ENCODE results near the gene NMNAT2.
"Not testable (repeated sequence)": the region's sequence is repeated elsewhere in the genome, so short reads cannot be mapped to it uniquely, and the experiment has no call there.

NMNAT2 gene

DNA sequence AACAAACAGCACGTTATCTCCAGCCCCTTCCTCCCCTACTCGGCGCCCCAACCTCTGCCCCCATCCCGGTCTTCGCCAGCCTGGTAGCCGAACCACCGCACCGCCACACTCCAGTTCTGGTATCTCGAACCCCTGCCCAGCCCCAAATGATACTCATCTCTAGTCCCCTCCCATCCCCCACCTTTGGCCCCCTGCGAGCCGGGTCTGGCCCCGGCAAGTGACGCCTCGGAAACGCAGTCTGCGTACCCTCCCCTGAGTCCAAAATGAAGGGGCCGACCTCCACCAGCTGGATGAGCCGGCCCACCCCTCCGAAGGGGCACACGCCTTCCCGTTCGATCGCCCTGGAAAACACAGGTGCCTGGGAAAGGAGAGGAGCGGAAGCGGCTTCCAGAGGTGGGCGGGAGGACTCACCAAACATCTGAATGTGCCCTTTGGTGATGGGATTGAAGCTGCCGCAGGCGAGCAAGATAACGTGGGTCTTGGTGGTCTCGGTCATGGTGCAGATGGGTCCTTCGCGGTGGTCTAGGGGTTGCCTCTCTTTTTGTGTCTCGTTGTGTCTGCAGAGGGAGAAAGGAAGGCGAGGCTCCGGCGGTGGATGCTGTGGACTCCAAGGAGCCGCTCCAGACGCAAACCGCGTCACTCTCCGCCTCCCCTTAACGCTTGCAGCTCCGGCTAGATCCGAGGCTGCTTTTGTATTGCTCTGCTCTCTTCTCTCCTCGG, at the start of gene NMNAT2:
TSS of gene NMNAT2 (minus strand) at position 609 of the 720 bp plus-strand sequence. CDS start at position 496, 113 bp downstream.
- DNase-seq (ENCODE audit: low read depth) = no peak

- DNase-seq (ENCODE audit: low read depth) = no peak
Observed at GRCh38 chr1:183467687-183468086, 49.5 kb upstream of the NMNAT2 start.

GRCh38 chr1:183466781-183467180, 48.6 kb upstream of the NMNAT2 start:
- DNase-seq (ENCODE audit: low read depth) = no peak

DNA sequence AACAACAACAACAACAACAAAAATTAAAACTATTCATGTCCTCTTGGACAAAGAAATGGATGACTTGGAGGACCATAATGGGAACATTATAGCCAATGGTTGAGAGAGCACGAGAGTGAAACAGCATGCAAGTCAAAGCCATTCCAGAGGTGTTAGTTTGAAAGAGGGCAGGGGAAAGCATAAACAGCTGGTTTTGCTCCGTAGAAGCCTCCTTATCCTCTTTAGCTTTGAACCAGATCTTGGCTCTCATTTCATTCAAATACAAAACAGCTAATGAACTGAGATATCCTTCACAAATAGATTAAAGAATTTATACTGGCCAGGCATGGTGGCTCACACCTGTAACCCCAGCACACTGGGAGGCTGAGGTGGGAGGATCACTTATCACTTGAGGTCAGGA, 45.4 kb upstream of the NMNAT2 start:
- DNase-seq (ENCODE audit: low read depth) = no peak

DNA sequence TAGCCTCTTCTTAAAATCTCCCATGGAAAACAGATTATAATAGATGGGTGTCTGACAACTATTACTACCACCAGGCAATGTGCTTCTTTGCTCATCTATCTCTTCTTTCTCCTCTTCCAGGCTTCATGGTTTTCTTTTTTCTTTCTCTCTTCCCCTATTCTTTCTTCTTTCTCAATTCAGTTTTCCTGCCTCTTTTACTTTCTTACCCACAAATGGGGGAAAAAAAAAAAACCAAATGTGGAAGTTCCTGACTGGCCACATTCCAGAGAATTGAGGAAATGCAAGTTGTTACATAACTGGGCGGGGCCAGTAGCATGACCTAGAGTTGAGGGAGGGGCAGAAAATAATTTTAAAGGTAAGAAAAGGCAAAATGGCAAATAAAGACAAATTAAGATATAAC, 43.2 kb upstream of the NMNAT2 start:
- no peak for DNase-seq (ENCODE audit: low read depth)

DNA sequence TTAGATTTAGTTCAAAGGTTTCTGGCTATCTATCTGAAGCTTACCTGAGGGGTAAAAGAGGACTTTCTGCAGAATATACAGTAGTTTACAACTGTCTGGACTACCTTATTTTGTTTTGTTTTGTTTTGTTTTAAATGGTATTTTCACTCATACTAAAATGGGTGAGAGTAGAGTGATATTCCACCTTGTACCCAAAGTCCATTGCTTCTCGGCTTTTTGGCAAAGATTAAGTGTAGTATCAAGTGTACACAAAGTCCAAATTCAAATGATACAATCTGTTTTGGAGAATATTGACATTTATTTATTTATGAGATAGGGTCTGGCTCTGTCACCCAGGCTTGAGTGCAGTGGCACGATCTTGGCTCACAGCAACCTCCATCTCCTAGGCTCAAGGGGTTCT, 42.4 kb upstream of the NMNAT2 start:
- DNase-seq (ENCODE audit: low read depth) = no peak

DNA sequence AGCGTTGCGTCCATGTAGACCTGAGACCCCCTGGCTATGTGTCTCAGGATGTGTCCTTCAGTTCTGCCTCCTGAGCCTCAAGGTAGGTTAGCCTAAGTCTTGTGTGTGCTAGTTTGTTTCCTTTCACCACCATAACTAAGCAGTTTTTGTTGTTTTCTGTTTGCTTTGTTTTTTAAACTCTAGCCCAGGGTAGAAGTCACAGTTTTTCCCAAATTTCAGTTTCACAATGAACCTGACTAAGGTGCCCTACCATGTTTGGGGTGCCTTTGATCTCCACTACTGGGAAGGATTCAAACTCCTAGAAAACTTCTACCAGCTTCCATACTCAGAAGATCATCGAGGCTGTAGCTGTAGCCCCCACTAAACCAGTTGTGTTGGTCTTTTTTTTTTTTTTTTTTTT, 39.3 kb upstream of the NMNAT2 start:
- no peak for DNase-seq (ENCODE audit: low read depth)

DNA sequence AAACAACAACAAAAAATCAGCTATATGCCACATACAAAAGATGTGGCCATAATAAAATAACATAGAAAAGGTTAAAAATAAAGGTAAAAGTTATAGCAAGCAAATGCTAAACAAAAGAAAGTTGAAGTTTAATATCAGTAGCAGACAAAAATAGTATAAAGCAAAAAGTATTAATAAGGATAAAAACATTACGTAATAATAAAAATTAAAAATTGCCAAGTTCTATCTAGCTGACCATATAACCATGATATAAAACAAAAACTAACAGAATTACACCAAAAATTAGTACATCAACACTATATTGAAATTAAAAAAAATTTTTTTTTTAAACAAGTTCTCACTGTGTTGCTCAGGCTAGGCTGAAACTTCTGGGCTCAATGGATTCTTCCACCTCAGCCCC, 38.6 kb upstream of the NMNAT2 start:
- no peak for DNase-seq (ENCODE audit: low read depth)

- DNase-seq (ENCODE audit: low read depth) = no peak
Observed at GRCh38 chr1:183454377-183454776, 36.2 kb upstream of the NMNAT2 start.

DNA sequence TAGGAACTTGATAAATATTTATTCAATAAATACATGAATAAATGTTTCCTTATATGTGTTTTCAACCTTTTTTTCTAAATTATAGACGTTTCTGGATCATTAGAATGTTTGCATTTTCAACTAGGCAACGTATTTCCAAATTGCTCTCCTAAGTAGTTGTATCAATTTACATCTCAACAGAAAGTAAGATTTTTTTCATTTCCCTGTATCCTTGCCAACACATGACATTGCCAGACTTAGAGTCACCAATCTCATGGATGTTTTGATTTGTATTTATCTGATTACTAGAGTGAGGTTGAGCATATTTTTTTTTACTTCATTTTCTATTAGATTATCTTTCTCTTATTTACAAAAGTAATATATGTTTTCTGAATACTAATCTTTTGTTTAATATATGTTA, 31.9 kb upstream of the NMNAT2 start:
- DNase-seq (ENCODE audit: low read depth) = no peak

DNA sequence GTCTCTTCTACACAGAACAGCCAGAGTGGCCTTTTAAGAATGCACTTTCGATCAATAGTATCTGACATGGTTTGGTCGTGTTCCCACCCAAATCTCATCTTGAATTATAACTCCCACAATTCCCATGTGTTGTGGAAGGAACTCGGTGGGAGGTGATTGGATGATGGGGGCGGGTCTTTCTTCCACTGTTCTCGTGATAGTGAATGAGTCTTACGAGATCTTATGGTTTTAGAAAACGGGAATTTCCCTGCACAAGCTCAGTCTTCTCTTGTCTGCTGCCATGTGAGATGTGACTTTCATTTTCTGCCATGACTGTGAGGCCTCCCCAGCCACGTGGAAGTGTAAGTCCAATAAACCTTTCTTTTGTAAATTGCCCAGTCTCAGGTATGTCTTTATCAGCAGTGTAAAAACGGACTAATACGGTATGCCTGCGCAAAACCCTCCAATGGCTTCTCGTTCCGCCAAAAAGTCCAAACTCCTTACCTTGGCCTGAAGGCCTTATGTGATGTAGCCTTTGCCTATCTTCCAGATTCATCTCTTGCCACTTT, 31.1 kb upstream of the NMNAT2 start:
- DNase-seq (ENCODE audit: low read depth) = no peak

- no peak for DNase-seq (ENCODE audit: low read depth)
Observed at GRCh38 chr1:183444243-183444642, 26.1 kb upstream of the NMNAT2 start.

DNA sequence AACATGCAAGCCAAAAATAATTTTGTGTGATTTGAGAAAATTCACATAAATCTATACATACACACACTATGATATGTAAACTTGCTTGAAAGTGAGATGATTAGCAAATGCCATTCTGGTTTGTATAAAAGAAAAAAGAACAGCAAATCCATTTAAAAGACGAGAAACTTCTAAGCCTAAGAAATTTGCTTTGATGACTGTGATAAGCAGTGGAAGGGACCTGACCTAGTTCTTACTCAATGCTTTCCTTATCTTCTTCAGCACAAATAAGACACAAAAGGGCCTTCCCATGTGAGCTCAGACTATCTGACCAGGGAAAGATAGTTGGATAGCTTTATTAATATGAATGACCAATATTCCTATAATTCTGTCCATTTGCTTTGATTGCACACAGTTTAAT, 25.3 kb upstream of the NMNAT2 start:
- DNase-seq (ENCODE audit: low read depth) = no peak

GRCh38 chr1:183443011-183443410, 24.8 kb upstream of the NMNAT2 start:
- no peak for DNase-seq (ENCODE audit: low read depth)

- DNase-seq (ENCODE audit: low read depth) = no peak
Observed at GRCh38 chr1:183438060-183438459, 19.9 kb upstream of the NMNAT2 start.

DNA sequence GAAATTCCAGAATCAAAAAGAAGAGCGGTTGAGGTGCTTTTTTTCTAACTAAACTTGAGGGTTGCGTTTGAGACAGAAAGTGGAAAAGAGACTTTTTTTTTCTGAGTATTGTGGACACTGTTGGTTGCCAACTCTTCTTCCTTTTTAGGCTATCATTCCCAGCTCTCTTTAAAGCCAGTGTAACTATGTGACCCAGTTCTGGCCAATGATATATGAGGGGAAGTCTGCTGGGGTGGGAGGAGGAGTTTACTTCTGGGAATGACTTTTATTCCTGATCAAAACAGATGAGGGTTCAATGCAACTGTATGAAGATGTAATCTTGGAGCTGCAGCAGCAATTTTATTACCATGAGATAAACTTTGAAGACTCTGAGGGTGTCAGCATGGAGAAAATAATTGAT, 17.3 kb upstream of the NMNAT2 start:
- no peak for DNase-seq (ENCODE audit: low read depth)

- DNase-seq (ENCODE audit: low read depth) = no peak
Observed at GRCh38 chr1:183433703-183434102, 15.5 kb upstream of the NMNAT2 start.

- no peak for DNase-seq (ENCODE audit: low read depth)
Observed at GRCh38 chr1:183432548-183432875, 14.3 kb upstream of the NMNAT2 start.

DNA sequence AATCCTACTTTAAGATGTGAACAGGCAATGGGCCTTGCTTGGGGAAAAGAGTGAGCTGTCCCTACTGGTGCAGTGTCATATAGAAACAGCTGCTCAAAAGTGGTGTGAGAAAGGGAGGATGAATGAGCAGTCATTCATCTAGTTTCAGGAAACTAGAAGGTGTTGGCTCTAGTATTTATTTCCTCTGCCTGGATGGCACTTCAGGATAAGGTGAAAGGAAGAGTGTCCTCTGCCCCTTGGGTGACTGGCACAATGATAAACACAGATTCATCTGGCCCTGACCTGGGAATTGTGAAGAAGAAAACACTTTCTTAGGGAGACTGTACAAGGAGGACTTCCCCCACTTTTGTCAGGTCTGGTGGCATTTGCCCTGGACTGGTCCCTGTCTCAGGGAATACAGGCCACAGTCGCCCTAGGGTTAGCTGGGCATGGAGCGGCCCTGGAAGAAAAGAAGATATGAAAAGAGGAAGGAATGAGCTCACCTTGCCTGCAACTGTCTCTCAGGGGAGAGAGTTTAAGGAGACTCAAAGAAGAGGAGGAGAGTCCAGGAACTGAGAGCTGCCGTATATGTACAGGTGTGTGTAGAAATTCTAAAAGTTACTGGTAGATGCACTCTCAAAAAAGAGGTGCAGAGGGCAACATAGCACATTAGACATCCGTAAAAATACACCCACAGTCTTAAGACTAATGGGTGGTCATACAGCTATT, 13.8 kb upstream of the NMNAT2 start:
- DNase-seq (ENCODE audit: low read depth) = no peak

DNA sequence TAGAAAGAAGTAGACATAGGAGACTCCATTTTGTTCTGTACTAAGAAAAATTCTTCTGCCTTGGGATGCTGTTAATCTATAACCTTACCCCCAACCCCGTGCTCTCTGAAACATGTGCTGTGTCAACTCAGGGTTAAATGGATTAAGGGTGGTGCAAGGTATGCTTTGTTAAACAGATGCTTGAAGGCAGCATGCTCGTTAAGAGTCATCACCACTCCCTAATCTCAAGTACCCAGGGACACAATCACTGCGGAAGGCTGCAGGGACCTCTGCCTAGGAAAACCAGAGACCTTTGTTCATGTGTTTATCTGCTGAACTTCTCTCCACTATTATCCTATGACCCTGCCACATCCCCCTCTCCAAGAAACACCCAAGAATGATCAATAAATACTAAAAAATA, 9.4 kb upstream of the NMNAT2 start:
- not testable (repeated sequence) for DNase-seq (ENCODE audit: low read depth)

DNA sequence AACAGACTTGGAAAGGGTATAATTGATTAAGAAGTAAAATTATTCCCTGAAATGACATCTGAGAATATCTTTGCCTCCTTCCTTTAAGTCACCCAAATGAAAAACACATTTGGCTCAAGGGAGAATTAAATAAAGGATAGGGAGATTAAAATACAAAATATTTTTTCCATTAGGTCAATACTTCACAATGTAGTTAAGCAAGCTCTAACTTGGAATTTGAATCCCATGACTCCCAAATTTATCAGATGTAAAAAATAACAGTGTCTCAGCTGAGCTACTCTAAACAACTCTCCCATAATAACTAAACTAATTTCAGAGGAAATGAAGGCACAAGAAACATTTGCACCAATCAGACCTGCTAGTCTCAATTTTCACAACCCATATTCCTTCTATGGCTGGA, 6.5 kb upstream of the NMNAT2 start:
- no peak for DNase-seq (ENCODE audit: low read depth)

- no peak for DNase-seq (ENCODE audit: low read depth)
Observed at GRCh38 chr1:183423541-183423940, 5.4 kb upstream of the NMNAT2 start.

- DNase-seq (ENCODE audit: low read depth) = no peak
Observed at GRCh38 chr1:183419399-183419798, 1.2 kb upstream of the NMNAT2 start.

GRCh38 chr1:183418696-183419095, 516 bp upstream of the NMNAT2 start:
- DNase-seq (ENCODE audit: low read depth) = no peak

Measured in activated T-cell treated with anti-CD3 and anti-CD28 coated beads for 24 hours (primary cell).